Vagina (tissue), 2 donors: Measurements from ENCODE around the gene SYP.

Source experiments
- CTCF ChIP-seq, 3 experiments: fragments of 450-650 bp in 2 of 3; fragments of 200-600 bp in 1 of 3; sonication (generic) in 1 of 3; IDR thresholded peaks; one replicate each; pipeline ENCODE4 v1.5.1; 2017 to 2019; ENCODE audit warnings: antibody characterized with exemption in 3 of 3, mild to moderate bottlenecking in 2 of 3, moderate library complexity in 2 of 3
- POLR2A ChIP-seq, 2 donors: fragments of 450-650 bp; IDR thresholded peaks; one replicate each; pipeline ENCODE4 v1.6.1; 2017; ENCODE audit warnings: antibody characterized with exemption in 2 of 2, mild to moderate bottlenecking in 2 of 2, moderate library complexity in 2 of 2
- POLR2AphosphoS5 ChIP-seq, 2 donors: sonication (generic); formaldehyde crosslinking; IDR thresholded peaks; one replicate each; pipeline ENCODE4 v1.9.0; 2017; ENCODE audit warnings: antibody characterized with exemption in 2 of 2, mild to moderate bottlenecking in 2 of 2, low read depth in 1 of 2; ENCODE audit not compliant: insufficient read depth in 1 of 2

DNA sequence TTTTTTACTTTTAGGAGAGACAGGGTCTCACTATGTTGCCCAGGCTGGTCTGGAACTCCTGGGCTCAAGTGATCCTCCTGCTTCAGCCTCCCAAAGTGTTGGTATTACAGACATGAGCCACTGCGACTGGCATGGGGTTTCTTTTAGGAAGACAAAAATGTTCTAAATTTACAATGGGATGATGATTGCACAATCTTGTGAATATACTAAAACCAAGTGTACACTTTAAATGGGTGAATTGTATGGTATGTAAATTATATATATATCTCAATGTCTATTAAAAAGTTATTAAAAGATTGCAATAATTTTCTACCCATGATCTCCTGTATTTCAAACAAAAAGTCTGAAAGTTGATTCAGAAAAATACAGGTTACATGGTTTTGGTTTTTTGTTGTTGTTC is 46.5 kb downstream of the SYP start:
- TF ChIP-seq CTCF (IDR thresholded peaks at IDR 0.05) (no peak), POLR2A (IDR thresholded peaks at IDR 0.05) (no peak), POLR2AphosphoS5 (IDR thresholded peaks at IDR 0.05; ENCODE audit: insufficient read depth in 1 of 2, low read depth in 1 of 2) (no peak)
